ENCODE data around the gene DNAJC2.

The DNAJC2 gene

DNA sequence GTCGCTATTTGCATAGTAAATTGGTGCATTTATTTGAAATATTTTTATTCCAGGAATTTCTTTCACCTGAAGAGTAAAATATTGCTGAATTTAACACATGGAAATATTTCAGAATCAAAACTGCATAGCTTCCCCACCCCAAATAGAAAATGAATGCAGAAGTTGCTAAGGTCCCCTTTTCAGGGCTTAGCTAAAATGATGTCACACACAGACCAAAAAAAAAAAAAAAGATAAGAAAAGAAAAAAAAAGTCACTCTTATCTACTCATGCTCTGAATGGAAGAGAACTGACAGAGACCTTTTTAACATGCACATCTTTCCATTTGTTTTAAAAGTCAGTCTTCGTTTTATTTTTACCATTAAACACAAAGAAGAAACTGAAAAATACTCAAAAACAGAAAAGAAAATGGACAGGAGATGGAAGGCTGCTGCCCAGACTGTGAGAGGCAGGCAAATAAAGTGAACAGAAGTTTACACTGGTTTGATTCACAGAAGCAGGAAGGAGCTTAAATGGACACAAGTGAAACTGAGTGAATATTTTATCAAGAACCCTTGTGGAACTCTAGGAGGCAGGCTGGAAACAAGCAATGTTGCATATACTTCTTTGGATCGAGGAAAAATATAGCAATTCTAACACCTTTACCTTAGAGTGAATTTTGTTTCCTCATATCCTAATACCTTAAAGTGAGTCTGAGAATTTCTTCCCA lies 34.9 kb upstream of the DNAJC2 start:
- Histone ChIP-seq H3K27ac (ENCODE audit: low read length) (no peak overlapping the region), H3K4me1 (ENCODE audit: control insufficient read depth, insufficient read depth, low read length) (no peaks in the 10 kb centered on the region), H3K4me3 (ENCODE audit: low read length) (no peak overlapping the region), H3K27me3 (ENCODE audit: control insufficient read depth, insufficient read depth, low read length) (no peaks in the 10 kb centered on the region), H3K36me3 (ENCODE audit: control insufficient read depth, insufficient read depth, low read length) (no peaks in the 10 kb centered on the region), H3K9me3 (ENCODE audit: control insufficient read depth, insufficient read depth, low read length) (no peaks in the 10 kb centered on the region)
- WGBS (ENCODE audit: insufficient coverage, insufficient read length) = no CpG with 5 or more reads among the region's 3 CpGs
- DNase-seq (ENCODE audit: low read depth, low spot score) = no peak

DNA sequence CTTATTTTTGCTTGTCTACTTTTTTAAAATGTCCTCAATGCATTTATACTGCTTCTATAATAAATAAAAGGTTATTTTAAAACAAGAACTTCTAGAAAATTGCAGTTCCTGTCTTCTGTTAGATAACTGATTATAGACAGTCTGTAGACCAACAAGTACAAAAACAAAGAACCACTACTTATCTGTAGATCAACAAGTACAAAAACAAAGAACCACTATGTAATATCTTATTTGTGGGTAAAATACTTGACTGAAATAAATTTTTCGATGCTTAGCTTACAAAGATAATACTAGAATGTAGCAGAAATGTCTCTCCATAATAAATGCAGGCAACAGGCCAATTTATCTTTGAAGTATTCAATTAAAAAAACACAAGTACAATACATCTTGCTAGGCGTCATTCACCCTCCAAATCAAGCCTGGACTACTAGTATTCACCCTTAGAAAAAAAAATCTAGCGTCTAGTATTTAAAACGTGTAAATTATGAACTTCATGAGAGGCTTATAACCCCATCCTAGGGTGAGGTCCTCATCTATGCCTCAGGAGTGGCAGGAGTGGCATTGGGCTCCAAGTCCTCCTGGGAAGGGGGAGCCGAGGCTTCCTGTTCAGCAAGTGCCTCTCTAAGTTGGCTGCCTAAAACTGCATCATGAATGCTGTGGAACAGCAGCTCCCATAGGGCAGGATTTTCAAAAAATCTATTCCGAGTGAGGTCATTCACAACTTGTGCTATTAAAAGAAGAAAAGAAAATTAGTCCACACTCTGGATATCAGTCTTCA lies 29.5 kb upstream of the DNAJC2 start:
- no peaks in the 10 kb centered on the region for H3K27me3 ChIP-seq (ENCODE audit: control insufficient read depth, insufficient read depth, low read length)
- H3K27ac ChIP-seq (ENCODE audit: low read length) = no peak overlapping the region
- no CpG with 5 or more reads among the region's 6 CpGs for WGBS (ENCODE audit: insufficient coverage, insufficient read length)
- H3K4me1 ChIP-seq (ENCODE audit: control insufficient read depth, insufficient read depth, low read length) = no peaks in the 10 kb centered on the region
- no peak overlapping the region for H3K4me3 ChIP-seq (ENCODE audit: low read length)
- DNase-seq (ENCODE audit: low read depth, low spot score) = no peak
- no peaks in the 10 kb centered on the region for H3K9me3 ChIP-seq (ENCODE audit: control insufficient read depth, insufficient read depth, low read length)
- no peaks in the 10 kb centered on the region for H3K36me3 ChIP-seq (ENCODE audit: control insufficient read depth, insufficient read depth, low read length)

DNA sequence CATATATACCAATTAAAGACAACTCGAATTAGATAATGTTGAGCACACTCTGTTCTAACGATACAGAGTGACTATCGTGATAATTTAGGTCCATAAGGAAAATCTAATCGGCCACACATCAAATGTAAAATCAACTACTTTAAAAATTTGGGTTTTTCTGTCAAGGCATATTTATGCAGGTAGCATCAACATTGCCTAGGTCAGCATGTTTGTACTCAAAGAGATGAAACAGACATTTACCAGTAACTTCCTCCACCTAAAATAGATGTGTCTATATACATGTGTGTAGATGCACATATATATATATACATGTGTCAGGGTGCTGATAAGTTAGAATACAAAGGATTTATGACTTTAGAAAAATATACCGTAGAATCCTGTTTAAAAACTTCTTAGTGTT lies 24.9 kb upstream of the DNAJC2 start:
- no peaks in the 10 kb centered on the region for H3K27me3 ChIP-seq (ENCODE audit: control insufficient read depth, insufficient read depth, low read length)
- no peak overlapping the region for H3K27ac ChIP-seq (ENCODE audit: low read length)
- H3K36me3 ChIP-seq (ENCODE audit: control insufficient read depth, insufficient read depth, low read length) = peaks cover 10% of the 10 kb centered on the region; the same call in 1 of the 2 replicates
- no peak for DNase-seq (ENCODE audit: low read depth, low spot score)
- WGBS (ENCODE audit: insufficient coverage, insufficient read length) = 100% methylated on average over 1 of the region's 5 CpGs
- H3K9me3 ChIP-seq (ENCODE audit: control insufficient read depth, insufficient read depth, low read length) = no peaks in the 10 kb centered on the region
- no peaks in the 10 kb centered on the region for H3K4me1 ChIP-seq (ENCODE audit: control insufficient read depth, insufficient read depth, low read length)
- H3K4me3 ChIP-seq (ENCODE audit: low read length) = no peak overlapping the region

DNA sequence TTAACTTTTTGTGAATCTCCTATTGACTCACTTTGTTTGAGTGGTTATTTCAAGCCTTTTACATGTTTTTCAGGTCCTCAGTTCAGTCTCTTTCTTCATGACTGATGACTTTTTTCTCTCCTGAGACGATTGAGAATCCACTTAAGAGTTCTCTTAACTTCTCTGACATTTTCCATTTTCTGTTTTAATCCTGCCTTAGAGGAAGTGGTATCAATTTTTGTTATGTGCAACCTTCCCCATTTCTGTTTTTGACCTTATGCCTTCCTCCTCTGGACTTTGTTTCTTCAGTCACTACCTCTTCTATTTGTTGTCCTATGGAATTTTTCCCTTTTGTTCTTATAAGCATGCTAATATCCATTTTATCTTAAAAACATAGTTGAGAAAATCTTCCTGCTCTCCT lies 5.2 kb upstream of the DNAJC2 start:
- DNase-seq (ENCODE audit: low read depth, low spot score) = no peak
- Histone ChIP-seq H3K36me3 (ENCODE audit: control insufficient read depth, insufficient read depth, low read length) (0 out of 2 replicates have a peak, but pooled peaks cover 3% of the 10 kb centered on the region), H3K27me3 (ENCODE audit: control insufficient read depth, insufficient read depth, low read length) (no peaks in the 10 kb centered on the region), H3K4me3 (ENCODE audit: low read length) (no peak overlapping the region), H3K9me3 (ENCODE audit: control insufficient read depth, insufficient read depth, low read length) (no peaks in the 10 kb centered on the region), H3K4me1 (ENCODE audit: control insufficient read depth, insufficient read depth, low read length) (no peaks in the 10 kb centered on the region), H3K27ac (ENCODE audit: low read length) (no peak overlapping the region)
- no CpG with 5 or more reads among the region's 1 CpG for WGBS (ENCODE audit: insufficient coverage, insufficient read length)

DNA sequence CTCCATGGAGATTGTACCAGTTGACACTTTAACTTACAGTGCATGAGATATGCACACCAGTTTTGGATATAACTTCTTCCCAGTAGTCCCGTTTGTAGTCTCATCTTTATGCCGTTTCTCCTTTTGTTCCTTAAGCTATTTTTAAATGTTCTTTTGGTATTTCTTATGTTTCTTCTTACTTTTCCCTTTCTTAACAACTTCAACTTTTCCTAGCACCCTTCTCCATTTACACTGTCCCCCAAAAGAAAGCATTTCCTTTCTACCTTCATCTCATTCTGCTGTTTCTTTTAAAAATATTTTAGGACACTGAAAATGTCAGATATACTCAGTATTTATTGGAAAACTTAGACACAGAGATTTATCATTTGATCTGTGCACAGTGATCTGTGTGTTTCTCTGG lies 4.4 kb upstream of the DNAJC2 start:
- H3K36me3 ChIP-seq (ENCODE audit: control insufficient read depth, insufficient read depth, low read length) = 0 out of 2 replicates have a peak, but pooled peaks cover 3% of the 10 kb centered on the region
- H3K4me3 ChIP-seq (ENCODE audit: low read length) = no peak overlapping the region
- DNase-seq (ENCODE audit: low read depth, low spot score) = no peak
- no peaks in the 10 kb centered on the region for H3K9me3 ChIP-seq (ENCODE audit: control insufficient read depth, insufficient read depth, low read length)
- H3K4me1 ChIP-seq (ENCODE audit: control insufficient read depth, insufficient read depth, low read length) = no peaks in the 10 kb centered on the region
- no peak overlapping the region for H3K27ac ChIP-seq (ENCODE audit: low read length)
- no peaks in the 10 kb centered on the region for H3K27me3 ChIP-seq (ENCODE audit: control insufficient read depth, insufficient read depth, low read length)
- no CpG with 5 or more reads among the region's 2 CpGs for WGBS (ENCODE audit: insufficient coverage, insufficient read length)

DNA sequence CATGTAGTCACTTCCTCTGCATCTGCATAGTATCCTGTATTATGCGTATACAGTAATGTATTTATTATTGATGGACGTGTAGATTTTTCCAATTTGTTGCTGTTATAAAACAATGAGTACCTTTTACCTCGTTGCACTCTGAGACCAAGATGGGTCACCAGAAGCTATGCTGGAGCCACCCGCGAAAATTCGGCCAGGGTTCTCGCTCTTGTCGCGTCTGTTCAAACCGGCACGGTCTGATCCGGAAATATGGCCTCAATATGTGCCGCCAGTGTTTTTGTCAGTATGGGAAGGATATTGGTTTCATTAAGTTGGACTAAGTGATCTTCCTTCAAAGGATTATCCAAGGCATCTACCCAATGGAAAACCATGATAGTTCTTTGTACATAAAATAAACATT lies 3.9 kb upstream of the DNAJC2 start:
- Histone ChIP-seq H3K36me3 (ENCODE audit: control insufficient read depth, insufficient read depth, low read length) (0 out of 2 replicates have a peak, but pooled peaks cover 3% of the 10 kb centered on the region), H3K9me3 (ENCODE audit: control insufficient read depth, insufficient read depth, low read length) (no peaks in the 10 kb centered on the region), H3K4me1 (ENCODE audit: control insufficient read depth, insufficient read depth, low read length) (no peaks in the 10 kb centered on the region), H3K4me3 (ENCODE audit: low read length) (peak overlapping the region; percentile 24; the same call in 1 of the 2 replicates), H3K27me3 (ENCODE audit: control insufficient read depth, insufficient read depth, low read length) (no peaks in the 10 kb centered on the region), H3K27ac (ENCODE audit: low read length) (no peak overlapping the region)
- no peak for DNase-seq (ENCODE audit: low read depth, low spot score)
- WGBS (ENCODE audit: insufficient coverage, insufficient read length) = no CpG with 5 or more reads among the region's 13 CpGs

DNA sequence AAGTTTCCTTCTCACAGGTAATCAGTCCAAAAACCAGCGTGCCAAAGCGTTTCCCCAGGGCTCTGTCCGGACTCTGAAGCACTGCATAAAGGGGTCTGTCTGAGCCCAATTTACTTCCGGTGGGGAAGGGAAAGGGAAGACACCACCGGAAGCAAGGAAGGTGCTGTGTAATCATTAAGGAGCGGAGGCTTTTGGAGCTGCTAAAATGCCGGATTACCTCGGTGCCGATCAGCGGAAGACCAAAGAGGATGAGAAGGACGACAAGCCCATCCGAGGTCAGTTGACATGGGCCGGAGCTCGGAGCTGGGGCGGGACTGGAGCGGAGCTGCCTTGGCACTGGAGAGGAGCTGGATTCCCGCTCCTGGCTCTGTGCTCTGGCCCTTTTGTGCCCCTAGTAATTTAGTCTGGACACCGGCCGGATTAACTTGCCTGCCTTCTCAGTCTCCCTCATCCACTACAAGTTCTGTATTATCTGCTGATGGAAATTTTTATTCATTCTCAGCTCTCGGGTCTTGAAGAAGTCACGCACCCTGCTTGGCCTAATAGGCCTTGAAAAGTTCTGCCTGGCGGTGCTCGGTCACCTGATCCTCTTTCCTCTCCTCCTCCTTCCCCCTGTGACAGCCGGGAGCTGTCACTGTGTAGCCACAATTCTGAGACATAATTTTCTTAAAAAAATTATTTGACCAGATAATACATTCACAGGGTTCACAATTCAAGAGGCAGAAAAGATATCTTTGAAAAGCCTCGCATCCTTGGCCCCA lies 3.1 kb upstream of the DNAJC2 start, which contains the start of gene PSMC2:
Gene PSMC2 (plus strand): TSS at position 137 of the 761 bp plus-strand sequence. CDS start 69 bp downstream, at position 206.
- DNase-seq (ENCODE audit: low read depth, low spot score) = peak; percentile 74
- WGBS (ENCODE audit: insufficient coverage, insufficient read length) = no CpG with 5 or more reads among the region's 25 CpGs
- Histone ChIP-seq H3K4me3 (ENCODE audit: low read length) (peak within 1 kb of the TSS; percentile 80), H3K9me3 (ENCODE audit: control insufficient read depth, insufficient read depth, low read length) (no peaks in the 10 kb centered on the region), H3K36me3 (ENCODE audit: control insufficient read depth, insufficient read depth, low read length) (0 out of 2 replicates have a peak, but pooled peaks cover 3% of the 10 kb centered on the region), H3K4me1 (ENCODE audit: control insufficient read depth, insufficient read depth, low read length) (no peaks in the 10 kb centered on the region), H3K27me3 (ENCODE audit: control insufficient read depth, insufficient read depth, low read length) (no peaks in the 10 kb centered on the region), H3K27ac (ENCODE audit: low read length) (no peak within 1 kb of the TSS)

DNA sequence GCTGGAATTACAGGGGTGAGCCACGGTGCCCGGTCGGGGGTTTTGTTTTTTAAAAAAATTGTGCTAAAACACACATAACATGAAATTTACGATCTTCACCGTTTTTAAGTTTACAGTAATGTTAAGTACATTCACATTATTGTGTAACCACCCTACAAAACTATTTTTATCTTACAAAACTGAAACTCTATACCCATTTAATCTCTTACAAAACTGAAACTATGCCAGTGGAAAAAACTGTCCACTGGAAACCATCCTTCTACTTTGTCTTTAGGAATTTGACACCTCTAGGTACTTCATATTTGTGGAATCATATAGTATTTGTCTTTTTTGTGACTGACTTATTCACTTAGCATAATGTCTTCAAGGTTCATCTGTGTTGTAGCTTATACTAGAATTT lies 1.8 kb upstream of the DNAJC2 start:
- Histone ChIP-seq H3K4me3 (ENCODE audit: low read length) (no peak overlapping the region), H3K27ac (ENCODE audit: low read length) (no peak overlapping the region), H3K27me3 (ENCODE audit: control insufficient read depth, insufficient read depth, low read length) (no peaks in the 10 kb centered on the region), H3K36me3 (ENCODE audit: control insufficient read depth, insufficient read depth, low read length) (no peaks in the 10 kb centered on the region; the same call in 1 of the 2 replicates), H3K4me1 (ENCODE audit: control insufficient read depth, insufficient read depth, low read length) (no peaks in the 10 kb centered on the region), H3K9me3 (ENCODE audit: control insufficient read depth, insufficient read depth, low read length) (no peaks in the 10 kb centered on the region)
- no CpG with 5 or more reads among the region's 5 CpGs for WGBS (ENCODE audit: insufficient coverage, insufficient read length)
- no peak for DNase-seq (ENCODE audit: low read depth, low spot score)

DNA sequence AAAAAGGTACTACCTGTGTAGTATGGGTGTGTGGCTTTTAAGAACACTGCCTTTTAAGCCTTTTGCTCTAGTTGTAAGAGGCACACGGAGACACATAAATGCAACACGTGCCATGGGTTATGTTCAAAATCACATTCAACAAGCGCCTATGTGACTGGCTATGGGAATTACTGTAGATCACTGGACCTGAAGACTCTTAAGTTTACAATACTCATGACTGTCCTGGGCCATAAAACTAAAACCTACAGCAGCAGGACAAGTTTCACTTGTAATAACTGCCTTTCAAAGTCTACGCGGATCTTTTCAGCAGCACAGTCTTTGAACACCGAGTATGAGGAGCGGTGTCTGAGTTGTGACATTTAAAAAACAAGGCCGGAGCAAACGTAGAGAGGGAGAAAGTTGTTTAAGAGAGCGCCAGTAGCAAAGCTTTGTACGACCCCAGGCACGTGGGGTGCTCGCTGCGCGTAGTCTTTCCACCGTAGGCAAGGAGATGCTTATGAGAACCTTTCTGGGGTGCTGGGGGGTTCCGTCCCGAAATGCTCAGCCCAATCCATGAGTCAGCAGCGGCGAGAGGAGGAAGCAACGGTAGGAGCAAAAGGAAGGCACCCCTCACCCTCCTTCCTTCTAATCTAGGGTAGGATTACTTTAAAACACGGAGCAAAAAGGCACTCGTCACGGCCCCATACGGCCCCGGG lies 662 bp downstream of the DNAJC2 start:
- H3K27me3 ChIP-seq (ENCODE audit: control insufficient read depth, insufficient read depth, low read length) = no peaks in the 10 kb centered on the region
- no peak for DNase-seq (ENCODE audit: low read depth, low spot score)
- no peaks in the 10 kb centered on the region for H3K9me3 ChIP-seq (ENCODE audit: control insufficient read depth, insufficient read depth, low read length)
- H3K27ac ChIP-seq (ENCODE audit: low read length) = no peak overlapping the region
- peaks cover 3% of the 10 kb centered on the region; the same call in 1 of the 2 replicates for H3K36me3 ChIP-seq (ENCODE audit: control insufficient read depth, insufficient read depth, low read length)
- H3K4me3 ChIP-seq (ENCODE audit: low read length) = peak overlapping the region; percentile 94
- WGBS (ENCODE audit: insufficient coverage, insufficient read length) = no CpG with 5 or more reads among the region's 26 CpGs
- no peaks in the 10 kb centered on the region for H3K4me1 ChIP-seq (ENCODE audit: control insufficient read depth, insufficient read depth, low read length)

DNA sequence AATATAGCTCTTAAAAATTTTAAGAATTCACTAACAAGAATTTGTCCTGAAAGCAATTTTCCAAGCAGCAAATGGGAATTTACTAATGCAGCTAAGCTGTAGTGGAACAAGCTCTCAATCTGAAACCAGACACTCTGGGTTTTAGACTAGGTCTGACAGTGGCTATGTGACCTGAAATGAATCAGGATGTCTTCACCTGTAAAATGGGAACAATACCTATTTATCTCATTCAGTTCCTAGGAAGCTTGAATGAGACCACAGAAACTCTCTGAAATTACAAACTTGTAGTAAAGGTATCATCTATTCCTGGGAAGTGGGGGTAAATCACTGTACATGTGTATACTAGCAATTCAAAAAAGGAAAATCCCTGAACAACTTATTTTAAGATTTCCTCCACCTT lies 1.2 kb downstream of the DNAJC2 start:
- Histone ChIP-seq H3K36me3 (ENCODE audit: control insufficient read depth, insufficient read depth, low read length) (peaks cover 3% of the 10 kb centered on the region; the same call in 1 of the 2 replicates), H3K4me1 (ENCODE audit: control insufficient read depth, insufficient read depth, low read length) (no peaks in the 10 kb centered on the region), H3K27me3 (ENCODE audit: control insufficient read depth, insufficient read depth, low read length) (no peaks in the 10 kb centered on the region), H3K9me3 (ENCODE audit: control insufficient read depth, insufficient read depth, low read length) (no peaks in the 10 kb centered on the region), H3K27ac (ENCODE audit: low read length) (no peak overlapping the region), H3K4me3 (ENCODE audit: low read length) (peak overlapping the region; percentile 94; the same call in 1 of the 2 replicates)
- no peak for DNase-seq (ENCODE audit: low read depth, low spot score)

Data from iPS DF 6.9 (cell line).